ENCODE data around the gene ZNF674.
"Not testable (repeated sequence)": the region's sequence is repeated elsewhere in the genome, so short reads cannot be mapped to it uniquely, and the experiment has no call there.

The ZNF674 gene

GRCh38 chrX:46569621-46570020 lies 24.4 kb upstream of the ZNF674 start:
- Histone ChIP-seq H2AFZ (ENCODE audit: low read length, unreplicated experiment) (no peak overlapping the region), H3K27me3 (ENCODE audit: insufficient read depth, low read length) (no peaks in the 10 kb centered on the region), H3K36me3 (ENCODE audit: insufficient read depth, low read length) (no peaks in the 10 kb centered on the region), H3K27ac (ENCODE audit: low read depth, low read length) (no peak overlapping the region), H3K79me2 (ENCODE audit: control insufficient read depth, insufficient read depth, low read length, unreplicated experiment) (no peaks in the 10 kb centered on the region), H3K4me1 (ENCODE audit: control insufficient read depth, insufficient read depth, low read length, unreplicated experiment) (no peaks in the 10 kb centered on the region), H3K4me3 (ENCODE audit: low read depth, low read length) (no peak overlapping the region)

GRCh38 chrX:46567388-46567787 lies 22.2 kb upstream of the ZNF674 start:
- no peaks in the 10 kb centered on the region for H3K79me2 ChIP-seq (ENCODE audit: control insufficient read depth, insufficient read depth, low read length, unreplicated experiment)
- H3K4me3 ChIP-seq (ENCODE audit: low read depth, low read length): no peak overlapping the region
- H3K27ac ChIP-seq (ENCODE audit: low read depth, low read length): no peak overlapping the region
- H3K27me3 ChIP-seq (ENCODE audit: insufficient read depth, low read length): no peaks in the 10 kb centered on the region
- H3K4me1 ChIP-seq (ENCODE audit: control insufficient read depth, insufficient read depth, low read length, unreplicated experiment): no peaks in the 10 kb centered on the region
- H3K36me3 ChIP-seq (ENCODE audit: insufficient read depth, low read length): no peaks in the 10 kb centered on the region
- no peak overlapping the region for H2AFZ ChIP-seq (ENCODE audit: low read length, unreplicated experiment)

GRCh38 chrX:46561824-46562657 lies 16.8 kb upstream of the ZNF674 start:
- no peaks in the 10 kb centered on the region for H3K79me2 ChIP-seq (ENCODE audit: control insufficient read depth, insufficient read depth, low read length, unreplicated experiment)
- no peak overlapping the region for H3K4me3 ChIP-seq (ENCODE audit: low read depth, low read length)
- H2AFZ ChIP-seq (ENCODE audit: low read length, unreplicated experiment): no peak overlapping the region
- no peaks in the 10 kb centered on the region for H3K36me3 ChIP-seq (ENCODE audit: insufficient read depth, low read length)
- H3K27me3 ChIP-seq (ENCODE audit: insufficient read depth, low read length): no peaks in the 10 kb centered on the region
- H3K4me1 ChIP-seq (ENCODE audit: control insufficient read depth, insufficient read depth, low read length, unreplicated experiment): peaks cover 3% of the 10 kb centered on the region
- no peak overlapping the region for H3K27ac ChIP-seq (ENCODE audit: low read depth, low read length)

GRCh38 chrX:46559062-46559461 lies 13.8 kb upstream of the ZNF674 start:
- Histone ChIP-seq H3K4me1 (ENCODE audit: control insufficient read depth, insufficient read depth, low read length, unreplicated experiment) (peaks cover 3% of the 10 kb centered on the region), H3K27me3 (ENCODE audit: insufficient read depth, low read length) (no peaks in the 10 kb centered on the region), H3K27ac (ENCODE audit: low read depth, low read length) (no peak overlapping the region)

GRCh38 chrX:46554942-46555341 lies 9.7 kb upstream of the ZNF674 start:
- Histone ChIP-seq H3K79me2 (ENCODE audit: control insufficient read depth, insufficient read depth, low read length, unreplicated experiment) (peaks cover 2% of the 10 kb centered on the region), H3K27ac (ENCODE audit: low read depth, low read length) (no peak overlapping the region), H2AFZ (ENCODE audit: low read length, unreplicated experiment) (no peak overlapping the region), H3K27me3 (ENCODE audit: insufficient read depth, low read length) (no peaks in the 10 kb centered on the region), H3K4me1 (ENCODE audit: control insufficient read depth, insufficient read depth, low read length, unreplicated experiment) (peaks cover 3% of the 10 kb centered on the region), H3K36me3 (ENCODE audit: insufficient read depth, low read length) (no peaks in the 10 kb centered on the region), H3K4me3 (ENCODE audit: low read depth, low read length) (no peak overlapping the region)

More at GRCh38 chrX:46559062-46559461, 13.8 kb upstream of the ZNF674 start:
- no peaks in the 10 kb centered on the region for H3K79me2 ChIP-seq (ENCODE audit: control insufficient read depth, insufficient read depth, low read length, unreplicated experiment)
- no peaks in the 10 kb centered on the region for H3K36me3 ChIP-seq (ENCODE audit: insufficient read depth, low read length)
- no peak overlapping the region for H3K4me3 ChIP-seq (ENCODE audit: low read depth, low read length)
- H2AFZ ChIP-seq (ENCODE audit: low read length, unreplicated experiment): no peak overlapping the region

GRCh38 chrX:46553935-46554334 lies 8.7 kb upstream of the ZNF674 start:
- no peak overlapping the region for H3K4me3 ChIP-seq (ENCODE audit: low read depth, low read length)
- H3K79me2 ChIP-seq (ENCODE audit: control insufficient read depth, insufficient read depth, low read length, unreplicated experiment): peaks cover 8% of the 10 kb centered on the region
- H2AFZ ChIP-seq (ENCODE audit: low read length, unreplicated experiment): no peak overlapping the region
- H3K27ac ChIP-seq (ENCODE audit: low read depth, low read length): no peak overlapping the region
- H3K4me1 ChIP-seq (ENCODE audit: control insufficient read depth, insufficient read depth, low read length, unreplicated experiment): peaks cover 3% of the 10 kb centered on the region
- H3K27me3 ChIP-seq (ENCODE audit: insufficient read depth, low read length): no peaks in the 10 kb centered on the region
- peaks cover 2% of the 10 kb centered on the region; the same call in 1 of the 2 replicates for H3K36me3 ChIP-seq (ENCODE audit: insufficient read depth, low read length)

- peak overlapping the region; percentile 32; the same call in 1 of the 2 replicates for H3K27ac ChIP-seq (ENCODE audit: low read depth, low read length)
- no peak overlapping the region for H2AFZ ChIP-seq (ENCODE audit: low read length, unreplicated experiment)
- H3K4me1 ChIP-seq (ENCODE audit: control insufficient read depth, insufficient read depth, low read length, unreplicated experiment): peaks cover 11% of the 10 kb centered on the region
- peaks cover 30% of the 10 kb centered on the region for H3K79me2 ChIP-seq (ENCODE audit: control insufficient read depth, insufficient read depth, low read length, unreplicated experiment)
- no peak overlapping the region for H3K4me3 ChIP-seq (ENCODE audit: low read depth, low read length)
- peaks cover 2% of the 10 kb centered on the region; the same call in 1 of the 2 replicates for H3K36me3 ChIP-seq (ENCODE audit: insufficient read depth, low read length)
- no peaks in the 10 kb centered on the region for H3K27me3 ChIP-seq (ENCODE audit: insufficient read depth, low read length)
Observed at GRCh38 chrX:46551494-46552128, 6.4 kb upstream of the ZNF674 start.

GRCh38 chrX:46549914-46550313 lies 4.7 kb upstream of the ZNF674 start:
- Histone ChIP-seq H3K4me1 (ENCODE audit: control insufficient read depth, insufficient read depth, low read length, unreplicated experiment) (peaks cover 11% of the 10 kb centered on the region), H2AFZ (ENCODE audit: low read length, unreplicated experiment) (no peak overlapping the region), H3K27me3 (ENCODE audit: insufficient read depth, low read length) (no peaks in the 10 kb centered on the region), H3K36me3 (ENCODE audit: insufficient read depth, low read length) (peaks cover 2% of the 10 kb centered on the region; the same call in 1 of the 2 replicates), H3K79me2 (ENCODE audit: control insufficient read depth, insufficient read depth, low read length, unreplicated experiment) (peaks cover 41% of the 10 kb centered on the region), H3K4me3 (ENCODE audit: low read depth, low read length) (no peak overlapping the region), H3K27ac (ENCODE audit: low read depth, low read length) (no peak overlapping the region)

GRCh38 chrX:46547857-46548256 lies 2.6 kb upstream of the ZNF674 start:
- H3K27me3 ChIP-seq (ENCODE audit: insufficient read depth, low read length): no peaks in the 10 kb centered on the region
- peaks cover 41% of the 10 kb centered on the region for H3K79me2 ChIP-seq (ENCODE audit: control insufficient read depth, insufficient read depth, low read length, unreplicated experiment)
- H3K36me3 ChIP-seq (ENCODE audit: insufficient read depth, low read length): peaks cover 2% of the 10 kb centered on the region; the same call in 1 of the 2 replicates
- H3K27ac ChIP-seq (ENCODE audit: low read depth, low read length): peak overlapping the region; percentile 61
- H3K4me3 ChIP-seq (ENCODE audit: low read depth, low read length): peak overlapping the region; percentile 65
- H2AFZ ChIP-seq (ENCODE audit: low read length, unreplicated experiment): no peak overlapping the region
- peaks cover 14% of the 10 kb centered on the region for H3K4me1 ChIP-seq (ENCODE audit: control insufficient read depth, insufficient read depth, low read length, unreplicated experiment)

GRCh38 chrX:46544527-46544926 lies 694 bp downstream of the ZNF674 start:
- Histone ChIP-seq H3K4me3 (ENCODE audit: low read depth, low read length) (peak overlapping the region; percentile 98), H3K4me1 (ENCODE audit: control insufficient read depth, insufficient read depth, low read length, unreplicated experiment) (peaks cover 11% of the 10 kb centered on the region), H2AFZ (ENCODE audit: low read length, unreplicated experiment) (peak overlapping the region; percentile 68), H3K79me2 (ENCODE audit: control insufficient read depth, insufficient read depth, low read length, unreplicated experiment) (peaks cover 37% of the 10 kb centered on the region), H3K27ac (ENCODE audit: low read depth, low read length) (peak overlapping the region; percentile 94)
- H3K36me3 ChIP-seq (ENCODE audit: insufficient read depth, low read length); H3K27me3 ChIP-seq (ENCODE audit: insufficient read depth, low read length): not testable (repeated sequence)

- Histone ChIP-seq H3K4me3 (ENCODE audit: low read depth, low read length) (no peak overlapping the region), H3K27me3 (ENCODE audit: insufficient read depth, low read length) (no peaks in the 10 kb centered on the region), H3K79me2 (ENCODE audit: control insufficient read depth, insufficient read depth, low read length, unreplicated experiment) (peaks cover 28% of the 10 kb centered on the region), H3K4me1 (ENCODE audit: control insufficient read depth, insufficient read depth, low read length, unreplicated experiment) (peaks cover 9% of the 10 kb centered on the region), H3K36me3 (ENCODE audit: insufficient read depth, low read length) (no peaks in the 10 kb centered on the region), H3K27ac (ENCODE audit: low read depth, low read length) (no peak overlapping the region), H2AFZ (ENCODE audit: low read length, unreplicated experiment) (no peak overlapping the region)
Observed at GRCh38 chrX:46543441-46543840, 1.8 kb downstream of the ZNF674 start.

Data from ACC112 (cell line).